Measurements from ENCODE around the gene GZMM.

GZMM gene

GRCh38 chr19:543910-544608 is at the start of gene GZMM:
Gene GZMM, plus strand, starts transcription at chr19:544053. Its CDS starts 19 bp downstream, at chr19:544072.
- in situ Hi-C loops (cut with MboI; ENCODE audit: low sequenced_read_pairs): no loop called here

- in situ Hi-C loops (cut with MboI; ENCODE audit: low sequenced_read_pairs): no loop called here
Observed at GRCh38 chr19:494171-495080, 49.4 kb upstream of the GZMM start.

GRCh38 chr19:495081-495401 is 48.8 kb upstream of the GZMM start:
- in situ Hi-C loops (cut with MboI; ENCODE audit: low sequenced_read_pairs): no loop called here

GRCh38 chr19:495402-496111 is 48.3 kb upstream of the GZMM start:
- in situ Hi-C loops (cut with MboI; ENCODE audit: low sequenced_read_pairs): no loop called here

GRCh38 chr19:496112-496665 is 47.7 kb upstream of the GZMM start, which contains the start of gene MADCAM1:
Gene MADCAM1, plus strand, starts transcription at chr19:496486. Its CDS starts 14 bp downstream, at chr19:496500.
- in situ Hi-C loops (cut with MboI; ENCODE audit: low sequenced_read_pairs): no loop called here

- in situ Hi-C loops (cut with MboI; ENCODE audit: low sequenced_read_pairs): no loop called here
Observed at GRCh38 chr19:496986-497385, 46.9 kb upstream of the GZMM start.

GRCh38 chr19:497491-497868 is 46.4 kb upstream of the GZMM start:
- in situ Hi-C loops (cut with MboI; ENCODE audit: low sequenced_read_pairs): no loop called here

- in situ Hi-C loops (cut with MboI; ENCODE audit: low sequenced_read_pairs): no loop called here
Observed at GRCh38 chr19:497869-498510, 45.9 kb upstream of the GZMM start.

GRCh38 chr19:498511-498891 is 45.4 kb upstream of the GZMM start:
- in situ Hi-C loops (cut with MboI; ENCODE audit: low sequenced_read_pairs): no loop called here

GRCh38 chr19:498977-499623 is 44.8 kb upstream of the GZMM start:
- in situ Hi-C loops (cut with MboI; ENCODE audit: low sequenced_read_pairs): no loop called here

GRCh38 chr19:501646-502045 is 42.2 kb upstream of the GZMM start:
- in situ Hi-C loops (cut with MboI; ENCODE audit: low sequenced_read_pairs): no loop called here

- in situ Hi-C loops (cut with MboI; ENCODE audit: low sequenced_read_pairs): no loop called here
Observed at GRCh38 chr19:504616-505015, 39.2 kb upstream of the GZMM start.

- in situ Hi-C loops (cut with MboI; ENCODE audit: low sequenced_read_pairs): no loop called here
Observed at GRCh38 chr19:506404-507285, 37.2 kb upstream of the GZMM start.

GRCh38 chr19:507286-508203 is 36.3 kb upstream of the GZMM start, which contains the start of gene TPGS1:
Gene TPGS1, plus strand, starts transcription at chr19:507497. Its CDS starts 10 bp downstream, at chr19:507507.
- in situ Hi-C loops (cut with MboI; ENCODE audit: low sequenced_read_pairs): no loop called here

- in situ Hi-C loops (cut with MboI; ENCODE audit: low sequenced_read_pairs): no loop called here
Observed at GRCh38 chr19:508204-509150, 35.4 kb upstream of the GZMM start.

GRCh38 chr19:510606-511100 is 33.2 kb upstream of the GZMM start:
- in situ Hi-C loops (cut with MboI; ENCODE audit: low sequenced_read_pairs): no loop called here

Measured in HL-60/S4 treated with phorbol 12-myristate 13-acetate at 8.2 ng/mL for 4 days and 3 days (cell line).